Pons (tissue), 1 donor: Measurements from ENCODE around the gene LRAT.
"Not testable (repeated sequence)": the region's sequence is repeated elsewhere in the genome, so short reads cannot be mapped to it uniquely, and the experiment has no call there.

Experiments used
- DNase-seq: peaks from one replicate; pipeline ENCODE4 v3.0.0-alpha.2; 2016; ENCODE audit warnings: low spot score

The LRAT gene

GRCh38 chr4:154743683-154744340 lies at the start of gene LRAT:
LRAT (plus strand) TSS chr4:154744000; CDS start chr4:154744327, 327 bp downstream.
- DNase-seq: peak; percentile 49

- DNase-seq: peak; percentile 90
Observed at GRCh38 chr4:154707877-154708276, 35.9 kb upstream of the LRAT start.

DNA sequence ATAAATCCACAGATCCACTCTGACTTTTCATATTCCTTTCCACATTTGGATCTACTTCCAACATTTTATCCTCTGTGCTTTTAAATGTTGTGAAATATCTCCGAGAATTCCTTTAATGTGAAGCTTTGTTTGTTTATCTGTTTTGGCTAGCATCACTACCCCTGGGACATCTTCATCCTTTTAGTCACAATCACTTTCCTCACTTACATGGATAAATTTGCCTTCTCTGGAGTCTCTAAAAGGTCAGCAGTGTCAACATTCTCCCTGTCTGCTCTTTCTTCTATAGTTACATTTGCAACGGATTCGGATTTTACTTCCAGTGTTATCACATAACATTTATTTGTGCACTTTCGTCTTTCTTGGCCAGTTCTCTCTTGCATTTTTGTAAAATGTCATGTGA lies 34.2 kb upstream of the LRAT start:
- DNase-seq: no peak

- no peak for DNase-seq
Observed at GRCh38 chr4:154711522-154711921, 32.3 kb upstream of the LRAT start.

DNA sequence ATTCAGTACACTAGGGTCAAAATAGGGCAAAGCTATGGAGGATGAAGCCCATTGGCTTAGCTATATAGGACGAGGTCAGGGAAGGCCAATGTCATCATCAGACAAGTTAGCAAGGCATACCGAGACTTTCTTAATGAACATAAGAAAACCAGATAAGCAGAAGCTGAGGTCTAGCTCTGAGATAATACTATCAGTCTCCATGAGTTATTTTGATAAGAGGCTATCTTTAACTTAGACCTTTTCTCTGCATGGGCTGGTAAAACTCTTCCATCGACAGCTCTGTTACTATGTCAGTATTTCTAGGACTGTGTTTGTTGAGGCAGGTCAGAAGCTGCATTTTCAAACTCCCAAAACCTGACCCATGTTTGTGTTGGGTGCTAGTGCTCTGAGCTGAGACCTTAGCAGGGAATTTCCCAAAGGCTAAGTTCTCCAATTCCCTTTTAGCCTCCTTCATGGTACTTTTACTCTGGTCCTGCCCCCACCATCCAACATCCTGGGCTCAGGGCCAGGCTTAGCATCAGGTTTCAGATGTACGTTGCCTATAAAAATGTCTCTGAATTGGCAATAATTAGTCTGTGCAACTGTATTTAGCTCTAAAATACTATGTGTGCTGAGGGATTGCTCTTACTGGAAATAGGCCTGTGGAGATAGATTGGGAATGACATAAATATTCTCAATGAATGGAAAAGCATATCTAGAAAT lies 29.3 kb upstream of the LRAT start:
- no peak for DNase-seq

DNA sequence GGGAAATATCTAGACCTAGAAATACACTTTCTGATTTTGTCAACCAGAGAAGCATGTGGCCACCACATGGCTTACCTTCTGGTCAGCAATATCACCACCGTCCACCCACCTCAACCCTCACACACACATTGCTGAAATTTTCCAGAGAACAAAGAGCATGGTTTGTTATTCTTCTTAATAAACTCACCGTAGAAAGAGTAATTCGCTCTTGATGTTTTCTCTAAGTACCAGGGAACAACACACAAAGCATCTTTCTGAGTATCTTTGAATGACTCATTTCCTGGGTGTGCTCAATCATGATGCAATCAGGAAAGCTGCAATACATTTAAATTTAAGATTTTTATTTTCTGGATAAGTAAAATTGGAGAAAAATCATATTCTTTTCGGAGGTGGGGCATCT lies 24.7 kb upstream of the LRAT start:
- DNase-seq: no peak

DNA sequence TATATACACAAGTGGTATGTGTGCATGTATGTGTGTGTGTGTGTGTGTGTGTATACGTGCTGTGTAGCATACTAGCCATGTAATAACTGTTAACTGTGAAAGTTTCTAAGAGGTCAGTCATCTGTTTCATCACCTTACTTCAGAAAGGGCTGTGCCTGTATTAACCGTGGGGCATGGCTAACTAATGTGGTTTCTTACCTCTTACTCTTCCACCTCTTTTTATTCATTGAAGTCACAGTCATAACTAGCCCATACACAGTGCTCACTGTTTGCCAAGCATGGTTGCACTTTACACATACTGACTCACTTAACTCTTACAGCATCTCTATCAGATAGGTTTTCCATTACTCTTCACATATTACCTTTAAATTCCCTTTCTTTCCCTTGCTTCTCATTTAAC lies 23.7 kb upstream of the LRAT start:
- no peak for DNase-seq

GRCh38 chr4:154720618-154721267 lies 23.1 kb upstream of the LRAT start:
- DNase-seq: no peak

GRCh38 chr4:154722262-154722661 lies 21.5 kb upstream of the LRAT start:
- no peak for DNase-seq

DNA sequence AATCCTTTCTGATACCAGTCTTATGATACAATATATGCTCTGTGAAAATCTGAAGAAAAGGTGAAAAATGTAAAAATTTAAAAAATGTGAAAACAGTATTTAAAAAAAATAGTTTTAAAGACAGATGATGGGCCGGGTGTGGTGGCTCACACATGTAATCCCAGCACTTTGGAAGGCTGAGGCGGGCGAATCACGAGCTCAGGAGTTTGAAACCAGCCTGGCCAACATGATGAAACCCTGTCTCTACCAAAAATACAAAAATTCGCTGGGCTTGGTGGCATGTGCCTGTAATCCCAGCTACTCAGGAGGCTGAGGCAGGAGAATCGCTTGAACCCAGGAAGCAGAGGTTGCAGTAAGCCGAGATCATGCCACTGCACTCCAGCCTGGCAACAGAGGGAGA lies 20.2 kb upstream of the LRAT start:
- DNase-seq: not testable (repeated sequence)

DNA sequence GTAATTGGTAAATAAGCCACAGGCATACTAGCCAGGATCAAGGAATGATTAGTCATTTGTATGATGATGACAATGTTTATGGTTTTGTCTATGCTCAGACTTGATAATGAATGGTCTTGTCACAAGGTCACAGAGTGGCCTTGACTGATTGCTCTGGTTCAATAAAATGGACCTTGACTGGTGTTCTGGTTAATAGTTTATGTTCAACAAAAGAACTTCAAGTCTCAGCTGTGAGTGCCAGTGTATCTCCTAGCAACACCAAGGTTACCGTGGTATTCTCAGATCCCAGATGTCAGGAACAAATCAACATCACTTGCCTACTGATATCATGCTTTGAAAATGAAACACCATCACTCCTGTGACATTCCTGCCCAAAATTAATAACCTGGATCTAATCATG lies 16.3 kb upstream of the LRAT start:
- no peak for DNase-seq

GRCh38 chr4:154731756-154732155 lies 12.0 kb upstream of the LRAT start:
- no peak for DNase-seq

- DNase-seq: no peak
Observed at GRCh38 chr4:154732669-154733068, 11.1 kb upstream of the LRAT start.

DNA sequence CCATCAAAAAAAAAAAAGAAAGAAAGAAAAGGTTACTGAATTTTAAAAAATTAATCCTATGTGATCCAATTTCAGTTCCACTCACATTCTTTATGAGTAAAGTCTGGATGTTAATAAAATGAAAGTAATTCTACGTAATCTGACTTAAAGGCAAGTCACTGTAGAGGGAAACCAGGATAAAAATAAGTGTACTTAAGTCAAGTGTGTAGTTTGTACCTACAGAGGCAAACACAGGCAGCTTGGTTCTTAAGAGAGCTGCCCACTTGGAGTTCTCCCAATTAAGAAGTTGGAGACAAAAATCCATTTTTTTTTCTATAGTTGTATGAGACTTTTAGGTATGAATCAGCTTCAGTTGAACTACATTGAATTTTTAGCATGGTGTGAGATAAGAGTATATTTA lies 7.0 kb upstream of the LRAT start:
- no peak for DNase-seq

DNA sequence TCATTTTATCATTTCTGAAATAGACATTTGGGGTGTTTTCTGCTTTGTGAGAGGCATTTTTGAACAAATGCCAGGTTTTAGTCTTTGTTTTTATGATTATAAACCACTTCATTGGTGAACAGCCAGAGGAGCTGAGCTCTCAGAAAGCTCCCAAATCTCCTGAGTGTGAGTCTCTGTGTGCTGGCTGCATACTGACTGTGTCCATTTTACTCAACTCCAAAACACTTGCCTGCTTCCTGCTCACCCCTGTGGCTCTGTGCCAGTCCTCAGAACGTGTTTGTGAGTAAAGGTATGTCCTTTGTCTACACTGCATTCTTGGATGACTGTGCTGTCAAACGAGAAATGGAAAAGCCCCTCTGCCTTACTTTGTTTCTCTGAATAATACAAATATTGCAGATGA lies 5.4 kb upstream of the LRAT start:
- DNase-seq: no peak

- DNase-seq: no peak
Observed at GRCh38 chr4:154739111-154739510, 4.7 kb upstream of the LRAT start.

GRCh38 chr4:154740462-154740861 lies 3.3 kb upstream of the LRAT start:
- DNase-seq: no peak

DNA sequence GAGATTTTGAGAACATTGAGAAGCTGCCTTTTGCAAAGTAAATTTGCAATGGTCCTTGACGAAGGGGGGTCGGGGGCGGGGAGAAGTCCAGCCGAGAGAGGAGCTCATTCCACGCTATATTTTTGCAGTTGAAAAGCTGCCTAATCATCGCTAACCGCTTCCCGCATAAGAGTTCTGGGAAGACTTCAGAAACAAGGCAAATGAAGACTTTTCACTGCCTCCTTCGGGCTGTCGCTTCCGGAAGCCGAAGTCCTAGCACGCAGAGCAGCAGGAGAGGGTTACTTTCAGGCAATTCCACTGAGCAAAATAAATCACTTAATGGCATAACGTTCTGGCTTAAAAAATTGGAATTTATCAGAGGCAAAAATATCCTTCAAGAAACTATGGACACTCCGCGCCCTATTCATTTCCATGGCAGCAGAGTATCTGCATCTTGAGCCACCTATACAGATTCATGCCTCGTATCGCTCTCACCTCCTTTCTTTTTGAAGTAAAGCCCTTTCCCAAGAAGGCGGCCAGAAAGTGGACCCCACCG lies 2.6 kb upstream of the LRAT start:
- no peak for DNase-seq

GRCh38 chr4:154741922-154742850 lies 1.6 kb upstream of the LRAT start:
- peak; percentile 36 for DNase-seq

- DNase-seq: no peak
Observed at GRCh38 chr4:154744341-154744926, 634 bp downstream of the LRAT start.

DNA sequence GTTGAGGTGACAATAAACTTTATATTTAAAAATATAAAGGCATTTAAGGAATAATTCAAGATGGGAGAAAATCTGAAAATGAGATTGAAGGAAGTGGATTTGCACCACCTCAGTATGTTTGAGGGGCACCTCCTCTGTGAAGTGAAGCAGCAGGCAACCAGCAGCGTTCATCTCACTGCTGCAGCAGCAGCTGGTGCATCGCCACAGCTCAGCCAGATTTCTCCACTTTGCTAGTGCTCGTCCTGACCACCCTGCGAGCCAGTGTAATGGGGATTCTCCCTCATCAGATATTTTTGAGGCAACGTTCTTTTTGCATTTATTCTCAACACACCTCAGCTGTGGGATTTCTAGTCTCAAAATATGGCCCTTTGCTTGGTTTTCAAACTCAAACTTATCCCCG lies 13.9 kb downstream of the LRAT start:
- DNase-seq: no peak

GRCh38 chr4:154760895-154761294 lies 17.1 kb downstream of the LRAT start:
- DNase-seq: no peak
